GM19043 (cell line): ENCODE measurements around the gene ANXA3.

Source experiments
- ATAC-seq: cut with Tn5 transposase; IDR thresholded peaks from one replicate; pipeline ENCODE4 v1.9.1; 2021; ENCODE audit warnings: low read depth; ENCODE audit not compliant: unreplicated experiment

Gene ANXA3

DNA sequence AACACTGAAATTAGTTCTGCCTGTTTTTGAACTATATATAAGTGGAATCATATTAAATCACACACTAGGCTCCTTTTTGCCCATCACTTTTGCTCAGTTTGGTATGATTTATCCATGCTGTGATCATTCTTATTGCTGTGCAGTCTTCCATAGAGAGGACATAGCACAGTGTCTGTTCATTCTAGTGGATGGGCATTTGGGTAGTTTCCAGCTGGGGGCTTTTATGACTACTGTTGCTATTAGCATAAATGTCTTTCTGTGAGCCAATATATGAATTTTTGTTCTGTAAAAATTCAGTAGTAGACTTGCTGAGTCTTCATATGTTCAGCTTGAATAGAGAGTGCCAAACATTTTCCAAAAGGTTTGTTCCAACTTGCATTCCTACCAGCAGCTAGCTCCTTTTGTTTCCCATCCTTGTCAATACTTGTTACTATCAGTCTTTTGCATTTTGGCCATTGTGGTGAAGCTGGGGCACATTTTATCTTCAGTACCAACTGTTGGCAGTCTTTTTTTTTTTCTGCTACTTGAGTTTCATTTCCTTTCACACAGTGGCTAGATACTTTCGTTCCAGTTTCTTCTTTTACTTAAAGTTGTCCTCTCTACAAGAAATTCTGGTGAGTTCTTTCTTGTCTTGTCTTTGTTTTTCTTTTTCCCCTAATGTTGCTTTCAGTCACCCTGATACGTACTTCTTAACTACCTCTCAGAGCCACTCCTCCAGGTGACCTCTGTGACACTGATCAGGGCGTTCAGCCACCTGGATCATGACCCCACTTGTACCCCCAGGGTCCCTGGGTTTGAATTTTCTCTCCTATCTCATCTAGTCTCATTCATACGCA lies 87.0 kb downstream of the ANXA3 start:
- ATAC-seq: peak; percentile 86

DNA sequence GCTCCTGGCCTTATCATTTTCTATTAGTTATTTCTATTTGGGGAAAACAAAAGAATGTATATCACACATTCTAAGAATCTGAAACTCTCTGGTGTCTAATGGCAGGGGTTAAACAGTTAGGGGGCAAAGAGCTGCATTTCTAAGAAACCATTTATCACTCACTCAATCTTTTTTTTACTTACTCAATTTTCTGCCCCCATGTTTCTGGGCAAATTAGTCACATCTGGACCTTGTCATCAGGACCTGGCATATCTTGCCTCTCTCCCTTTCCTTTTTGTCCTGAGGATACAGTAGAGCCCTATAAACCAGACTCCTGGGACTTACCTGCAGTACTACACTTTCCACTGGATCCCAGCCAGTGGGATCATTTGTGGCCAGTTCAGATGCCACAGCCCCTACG lies 89.1 kb downstream of the ANXA3 start:
- ATAC-seq: no peak

DNA sequence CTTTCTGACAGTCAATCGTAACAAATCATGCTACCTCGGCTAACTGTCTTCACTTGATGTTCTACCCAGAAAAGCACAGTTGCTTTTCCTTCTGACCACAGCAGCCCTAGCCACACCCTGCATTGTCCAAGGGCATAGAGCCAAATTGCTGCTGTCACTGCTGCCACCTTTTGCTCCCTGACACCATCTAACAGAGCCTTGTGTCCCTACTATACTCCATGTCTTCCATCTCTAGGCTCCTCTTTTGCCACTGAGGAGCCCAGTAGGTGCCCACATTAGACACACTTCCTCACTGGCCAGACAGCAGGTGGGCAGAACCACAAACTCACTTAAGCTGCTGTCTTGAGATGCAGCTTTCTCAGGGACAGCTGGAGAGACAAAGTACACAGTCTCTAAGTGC lies 91.4 kb downstream of the ANXA3 start:
- no peak for ATAC-seq

DNA sequence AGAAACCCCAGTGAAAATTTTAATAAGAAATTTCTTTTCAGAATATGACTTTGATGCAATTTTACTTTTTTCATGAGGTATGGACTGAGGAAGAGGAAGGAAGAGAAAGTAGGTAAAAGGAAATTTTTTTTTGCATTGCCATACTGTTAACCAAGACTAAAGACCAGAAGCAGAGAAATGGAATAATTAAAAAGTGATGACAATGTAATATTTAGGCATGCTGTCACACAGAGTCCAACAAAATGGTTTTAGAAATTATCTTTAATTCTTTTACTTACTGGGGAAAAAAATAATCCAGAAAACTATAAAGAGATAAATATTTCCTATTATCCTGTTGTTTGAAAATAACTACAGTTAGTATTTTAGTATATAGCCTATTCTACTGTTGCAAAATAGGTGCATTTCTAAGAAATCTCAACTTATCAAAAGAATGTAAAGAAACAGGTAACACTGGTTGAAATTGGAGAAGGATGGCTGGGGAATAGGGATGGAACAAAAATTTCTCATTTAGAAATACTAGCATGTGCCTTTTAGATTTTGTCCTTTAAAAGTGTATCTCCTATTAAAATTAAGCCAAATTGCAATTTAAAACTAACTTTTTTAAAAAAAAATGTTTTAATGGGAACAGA lies 92.6 kb downstream of the ANXA3 start:
- ATAC-seq: no peak

DNA sequence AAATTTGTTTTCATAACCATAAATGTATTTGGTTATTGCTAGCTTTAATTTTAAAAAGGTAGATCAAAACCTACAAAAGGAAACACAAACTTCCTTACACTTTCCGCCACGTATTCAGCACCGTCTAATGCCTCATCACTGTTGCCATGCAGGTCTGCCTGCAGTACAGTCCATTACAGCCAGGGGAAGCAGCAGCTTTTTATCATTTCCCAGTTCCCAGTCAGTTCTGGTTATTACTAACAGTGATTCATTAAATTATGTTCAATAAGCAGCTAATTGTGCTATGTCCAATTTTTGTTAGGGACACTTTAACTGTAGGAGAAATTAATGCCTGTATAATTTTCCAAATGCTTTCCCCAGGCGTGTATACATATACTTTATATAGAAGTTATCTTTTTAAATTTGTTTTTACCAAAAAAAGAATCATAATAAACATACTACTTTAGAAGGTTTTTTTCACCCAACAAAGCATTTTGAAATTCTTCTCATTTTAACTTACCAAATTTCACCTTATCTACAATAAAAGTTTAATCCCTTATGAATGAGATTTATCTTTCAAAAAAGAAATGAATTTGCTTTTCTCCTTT lies 93.3 kb downstream of the ANXA3 start:
- peak; percentile 92 for ATAC-seq

DNA sequence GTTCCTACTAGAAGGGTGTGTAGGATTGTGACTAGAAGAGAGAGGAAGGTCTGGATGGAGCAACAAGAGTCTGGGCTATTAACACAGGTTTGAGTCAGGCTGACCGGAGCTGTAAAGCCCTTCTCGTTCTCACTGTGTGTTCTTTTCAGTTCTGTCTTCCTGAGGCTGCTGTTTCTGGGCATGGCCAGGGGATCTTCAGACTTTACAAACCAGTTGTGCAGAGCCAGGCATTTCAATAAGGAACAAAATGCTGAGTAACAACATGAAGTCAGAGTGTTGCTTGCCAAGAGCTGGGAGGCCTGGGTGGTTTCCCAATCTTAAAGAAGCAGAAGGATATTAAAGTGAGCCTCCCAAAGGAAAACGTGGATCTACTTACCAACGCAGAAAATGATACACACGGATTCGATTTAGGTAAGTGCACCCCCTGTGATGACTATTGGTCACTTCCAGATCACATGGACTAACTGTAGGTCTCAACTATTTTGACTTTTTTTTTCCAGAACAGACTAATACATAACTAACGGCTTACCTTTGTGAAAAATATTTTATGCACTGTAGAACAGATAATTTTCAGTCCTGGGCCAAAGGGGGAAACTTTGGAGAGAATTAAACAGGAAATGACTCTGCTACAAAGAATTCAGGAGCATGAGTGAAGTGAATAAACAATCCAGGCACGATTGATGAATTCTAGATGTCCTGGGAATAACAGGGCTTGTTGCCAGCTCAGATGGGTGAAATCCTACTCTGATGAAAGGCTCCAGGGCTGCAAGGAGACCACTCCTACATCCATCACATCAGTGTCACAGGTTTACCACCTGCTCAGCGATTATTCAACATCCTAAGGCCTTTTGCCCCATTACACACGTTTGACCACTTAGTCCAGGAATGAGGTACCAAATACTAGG lies 94.5 kb downstream of the ANXA3 start:
- ATAC-seq: no peak

DNA sequence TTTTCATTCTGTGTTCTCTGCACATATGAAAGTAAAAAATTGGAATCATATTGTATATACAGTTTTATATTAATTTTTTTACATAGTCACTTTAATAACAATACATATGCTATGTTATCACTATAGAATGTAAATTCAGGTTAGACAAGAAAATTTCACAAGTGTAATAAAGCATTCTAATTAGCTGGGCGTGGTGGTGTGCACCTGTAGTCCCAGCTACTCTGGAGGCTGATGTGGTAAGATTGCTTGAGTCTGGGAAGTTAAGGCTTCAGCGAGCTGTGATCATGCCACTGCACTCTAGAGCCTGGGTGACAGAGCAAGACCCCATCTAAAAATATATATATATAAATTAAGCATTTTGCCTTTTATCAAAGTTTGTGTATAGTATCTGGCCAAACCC lies 95.7 kb downstream of the ANXA3 start:
- ATAC-seq: no peak

DNA sequence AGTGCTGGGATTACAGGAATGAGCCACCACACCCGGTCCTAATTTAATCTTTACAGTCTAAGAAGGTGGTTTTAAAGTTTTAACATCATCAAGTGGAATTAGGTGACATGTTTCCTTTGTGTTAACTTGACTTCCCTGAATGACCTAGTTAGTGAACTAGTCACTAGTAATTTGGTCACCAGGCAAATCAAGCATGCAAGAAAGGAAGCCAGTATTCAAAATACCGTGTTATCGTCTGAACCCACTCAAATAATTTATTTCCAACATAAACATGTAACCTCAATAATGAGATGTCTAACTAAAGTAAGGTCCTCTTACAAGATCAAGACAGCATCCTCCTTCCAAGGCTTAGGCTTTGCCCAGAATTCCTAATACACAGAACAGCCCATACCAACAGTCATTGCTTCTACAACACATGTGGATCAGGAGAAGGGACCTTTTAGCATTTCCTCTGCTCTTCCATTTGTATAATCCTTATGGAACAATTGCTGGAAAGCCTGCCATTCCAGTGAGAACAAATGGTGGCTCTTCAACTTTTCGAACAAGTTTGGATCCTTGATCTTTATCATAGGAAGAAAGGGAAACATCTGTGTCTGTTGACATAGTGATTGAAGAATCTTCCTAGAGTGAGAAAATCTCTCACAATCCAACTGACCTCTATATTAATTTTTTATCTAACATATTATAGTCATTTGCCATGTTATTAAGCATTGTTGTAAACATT lies 97.2 kb downstream of the ANXA3 start:
- ATAC-seq: no peak

DNA sequence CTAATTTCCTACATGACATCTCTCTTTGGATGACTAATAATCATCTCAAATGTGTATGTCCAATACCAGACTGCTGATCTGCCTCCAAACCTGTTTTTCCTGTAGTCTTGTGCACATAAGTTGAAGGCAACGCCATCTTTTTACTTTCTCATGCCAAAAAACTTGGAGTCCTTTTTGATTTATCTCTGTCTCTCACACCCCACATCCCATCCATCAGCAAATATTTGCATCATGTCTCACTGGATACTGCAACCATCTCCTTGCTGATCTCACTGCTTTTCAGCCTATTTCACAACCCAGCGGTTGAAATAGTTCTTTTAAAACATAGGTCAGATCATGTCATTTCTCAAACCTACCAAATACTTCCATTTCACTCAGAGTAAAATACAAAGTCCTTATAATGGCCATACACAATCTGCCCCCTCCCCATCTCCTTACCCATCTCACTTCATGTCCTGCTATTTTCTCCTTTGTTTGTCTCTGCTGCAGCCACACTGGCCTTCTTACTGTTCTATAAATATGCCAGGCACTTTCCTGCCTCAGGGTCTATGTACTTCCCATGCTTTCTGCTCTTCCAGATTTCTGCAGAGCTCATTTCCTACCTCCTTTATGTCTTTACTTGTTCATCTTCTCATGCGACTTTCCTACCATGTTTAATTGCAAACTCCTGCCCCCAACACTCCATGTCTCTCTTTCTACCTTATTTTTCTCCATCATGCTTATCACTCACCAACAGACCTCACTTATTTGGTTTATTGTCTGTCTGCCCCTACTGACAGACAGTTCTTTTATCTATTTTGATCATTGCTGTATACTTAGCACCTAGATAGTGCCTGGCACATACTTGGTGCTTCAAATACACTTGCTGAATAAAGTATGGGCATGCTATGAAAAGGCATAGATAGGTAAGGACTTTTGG lies 98.8 kb downstream of the ANXA3 start:
- no peak for ATAC-seq

DNA sequence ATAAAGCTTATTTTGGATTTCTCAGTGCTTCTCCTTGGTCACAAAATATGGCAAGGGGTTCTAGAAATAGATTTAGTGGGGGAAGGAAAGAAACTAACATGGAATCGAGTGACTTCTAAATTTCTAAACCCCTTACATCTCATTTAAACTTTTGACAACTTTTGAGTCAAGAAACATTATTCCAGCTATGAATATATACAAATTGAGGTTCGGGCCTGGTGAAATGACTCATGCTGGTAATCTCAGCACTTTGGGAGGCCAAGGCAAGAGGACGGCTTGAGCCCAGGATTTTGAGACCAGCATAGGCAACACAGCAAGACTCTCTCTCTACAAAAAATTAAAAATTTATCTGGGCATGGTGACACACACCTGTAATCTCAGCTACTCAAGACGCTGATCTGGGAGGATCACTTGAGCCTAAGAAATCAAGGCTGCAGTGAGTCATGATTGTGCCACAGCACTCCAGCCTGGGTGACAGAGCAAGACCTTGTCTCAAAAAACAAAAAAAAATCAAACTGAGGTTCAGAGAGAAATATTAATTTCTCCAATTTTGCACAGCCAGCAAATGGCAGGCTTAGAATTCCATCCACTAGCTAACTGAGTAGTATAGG lies 99.8 kb downstream of the ANXA3 start:
- ATAC-seq: no peak

DNA sequence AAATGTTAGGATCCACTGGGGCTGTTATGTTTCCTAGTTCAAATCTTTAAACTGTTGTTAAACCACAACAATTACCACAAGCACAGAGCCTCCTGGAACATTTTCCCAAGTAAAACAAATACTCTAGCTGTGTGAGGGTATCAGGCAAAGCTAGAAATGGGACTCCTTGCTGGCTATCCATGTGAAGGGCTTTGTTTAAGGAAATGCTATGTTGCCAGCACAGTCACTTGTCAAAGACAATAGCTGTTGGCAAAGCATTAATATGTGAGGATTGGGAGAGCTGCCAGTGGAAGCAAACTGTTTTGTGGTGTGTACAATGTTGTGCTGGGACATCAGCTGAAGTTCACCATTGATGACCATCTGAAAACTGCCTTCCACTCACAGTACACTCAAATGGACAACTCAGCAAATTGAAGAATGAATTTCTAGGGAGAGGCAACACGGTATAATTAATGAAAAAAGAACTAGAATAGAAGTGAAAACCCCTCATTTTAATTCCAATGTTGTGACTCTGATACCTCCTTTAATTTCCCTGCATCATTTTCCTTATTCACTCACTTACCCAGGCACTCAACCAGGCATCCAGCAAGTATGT lies 100.8 kb downstream of the ANXA3 start:
- no peak for ATAC-seq

DNA sequence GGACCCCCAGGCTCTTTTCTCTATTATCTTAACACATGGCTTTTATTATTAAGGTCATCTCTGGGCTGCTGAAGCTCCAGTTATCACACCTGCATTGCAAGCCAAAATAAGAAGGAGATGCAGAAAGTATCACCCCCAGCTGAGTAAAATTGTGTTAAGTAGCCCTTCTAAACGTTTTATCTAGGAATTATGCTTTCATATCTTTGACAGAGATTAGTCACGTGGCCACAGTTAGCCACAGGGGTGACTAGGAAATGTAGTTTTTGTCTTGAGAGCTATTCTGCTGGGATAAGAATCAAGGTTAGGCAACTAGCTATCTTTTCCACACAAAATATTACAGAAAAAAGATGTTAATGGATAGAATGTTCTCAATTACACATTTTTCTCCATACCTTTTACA lies 102.1 kb downstream of the ANXA3 start:
- ATAC-seq: no peak

DNA sequence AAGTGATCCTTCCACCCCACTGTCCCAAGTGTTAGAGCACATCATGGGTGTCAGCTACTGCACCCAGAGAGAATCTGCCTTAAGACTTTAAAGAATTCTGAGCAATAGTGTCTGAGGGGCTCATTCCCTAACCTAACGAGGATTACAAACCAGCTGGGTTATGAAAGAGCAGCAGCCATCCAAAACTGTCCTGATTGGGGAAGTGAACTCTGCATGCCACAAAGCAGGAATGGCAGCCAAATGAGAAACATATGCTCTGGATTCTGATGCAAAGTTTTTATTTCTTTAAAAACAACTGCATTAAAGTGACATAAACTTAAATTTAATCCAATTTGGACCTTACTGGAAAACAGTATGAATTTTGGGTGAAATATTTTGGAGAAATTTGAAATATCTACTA lies 103.2 kb downstream of the ANXA3 start:
- ATAC-seq: no peak

DNA sequence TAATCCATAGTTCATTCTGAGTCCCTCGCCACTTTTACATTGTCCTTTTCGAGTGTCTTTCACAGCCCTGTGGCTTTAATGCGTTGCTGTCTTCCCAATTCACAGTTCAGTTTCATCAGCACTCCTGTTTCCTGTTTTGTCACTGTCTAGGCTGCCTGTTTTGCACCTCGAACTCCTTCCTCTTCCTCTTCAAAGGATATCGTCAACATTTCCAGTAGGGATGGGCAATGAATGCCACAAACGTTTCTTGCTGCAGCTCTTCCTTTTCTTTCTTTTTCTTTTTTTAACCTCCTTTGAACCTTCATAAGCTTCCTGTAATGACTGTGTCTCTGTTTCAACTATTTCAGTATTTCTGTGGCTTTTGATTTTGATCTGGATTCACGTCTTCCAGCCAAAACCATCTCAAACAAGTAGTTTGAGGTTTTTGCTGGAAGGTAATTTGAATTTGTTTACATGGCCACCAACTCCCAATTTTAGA lies 105.4 kb downstream of the ANXA3 start:
- ATAC-seq: no peak

DNA sequence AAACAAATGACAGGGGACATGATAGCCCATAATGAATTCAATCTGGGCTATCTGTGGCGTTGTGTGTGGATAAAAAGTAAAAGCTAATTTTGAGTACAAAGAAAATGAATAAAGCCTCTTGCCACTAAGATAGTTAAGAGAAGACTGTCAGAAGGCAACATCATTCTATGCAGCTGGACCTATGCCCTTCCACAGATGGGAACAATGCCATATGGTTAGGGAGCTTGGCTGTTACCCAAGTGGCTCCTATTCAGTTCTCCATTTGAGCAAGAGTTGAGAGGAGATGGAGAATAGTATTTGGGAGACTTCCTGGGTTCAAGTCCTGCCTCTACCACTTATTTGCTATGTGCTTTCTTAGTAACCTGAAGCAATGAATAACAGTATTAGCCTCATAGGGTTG lies 107.7 kb downstream of the ANXA3 start:
- no peak for ATAC-seq

DNA sequence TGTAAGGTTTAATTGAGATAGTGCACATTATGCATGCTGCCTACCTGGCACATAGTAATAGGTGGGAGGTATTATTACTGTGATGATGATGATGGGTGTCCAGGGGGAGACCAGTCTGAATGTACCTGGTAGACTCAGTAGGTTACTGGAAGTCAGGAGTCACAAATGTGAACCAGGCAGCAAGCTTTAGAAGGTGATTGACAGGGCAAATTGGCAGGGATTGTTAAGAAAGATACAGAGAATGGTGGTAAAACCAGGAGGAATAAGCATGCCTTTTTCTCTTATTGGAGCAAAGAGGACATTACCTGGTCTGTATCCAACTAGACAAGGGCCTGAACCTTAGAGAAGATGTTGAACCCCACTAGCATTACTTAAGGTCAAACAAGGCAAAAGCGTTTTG lies 108.1 kb downstream of the ANXA3 start:
- no peak for ATAC-seq
